Gastroesophageal sphincter (tissue), 4 donors: ENCODE measurements around the gene ADAM8. TPM values are rescaled to one million over a fixed set of nuclear protein-coding genes. Genes with fewer than 3 reads are reported as not detected.
"Not testable (repeated sequence)": the region's sequence is repeated elsewhere in the genome, so short reads cannot be mapped to it uniquely, and the experiment has no call there.

Source experiments
- ATAC-seq: fragments of 150-250 bp; one replicate; pipeline ENCODE4 v1.9.1; 2016; ENCODE audit warnings: mild to moderate bottlenecking, moderate library complexity
- H3K27ac ChIP-seq, 4 donors: fragments of 200-600 bp; sonication (generic) in 3 of 4; 1 replicate in 3 of 4; 2 replicates in 1 of 4; pipeline ENCODE4 v1.5.1; 2016 to 2019
- H3K27me3 ChIP-seq: fragments of 200-600 bp; sonication (generic); one replicate; pipeline ENCODE4 v1.5.1; 2019
- H3K36me3 ChIP-seq, 2 donors: fragments of 200-600 bp; sonication (generic); one replicate each; pipeline ENCODE4 v1.5.1; 2019; ENCODE audit warnings: control low read depth in 1 of 2
- H3K4me1 ChIP-seq, 3 donors: fragments of 200-600 bp; sonication (generic); 1 replicate in 2 of 3; 2 replicates in 1 of 3; pipeline ENCODE4 v1.5.1; 2016 to 2019; ENCODE audit warnings: control low read depth in 2 of 3
- H3K4me3 ChIP-seq, 2 donors: fragments of 200-600 bp; sonication (generic); one replicate each; pipeline ENCODE4 v1.5.1; 2019; ENCODE audit warnings: mild to moderate bottlenecking in 1 of 2, moderate library complexity in 1 of 2
- H3K9me3 ChIP-seq, 3 donors: fragments of 200-600 bp; sonication (generic); one replicate each; pipeline ENCODE4 v1.5.1; 2017 to 2019; ENCODE audit warnings: control low read depth in 2 of 3
- EP300 ChIP-seq: sonication (generic); formaldehyde crosslinking; IDR thresholded peaks from one replicate; pipeline ENCODE4 v1.6.1; 2017; ENCODE audit warnings: antibody characterized with exemption, mild to moderate bottlenecking
- POLR2A ChIP-seq, 2 donors: fragments of 450-650 bp; IDR thresholded peaks; one replicate each; pipeline ENCODE4 v1.6.1; 2017; ENCODE audit warnings: antibody characterized with exemption in 2 of 2, mild to moderate bottlenecking in 2 of 2, moderate library complexity in 1 of 2
- POLR2AphosphoS5 ChIP-seq: sonication (generic); formaldehyde crosslinking; IDR thresholded peaks from one replicate; pipeline ENCODE4 v1.6.1; 2017; ENCODE audit warnings: antibody characterized with exemption
- WGBS, 2 donors: methylation state at CpG; one replicate each; pipeline ENCODE4 v1.1.5; 2018; ENCODE audit warnings: low coverage in 1 of 2; 5-methylcytosine and 5-hydroxymethylcytosine counted together
- total RNA-seq, 4 donors: library from RNA; depleted of rRNA; stranded (reverse); fragments of >200 nt; gene quantifications; one replicate each; pipeline ENCODE4 v1.1.0, GENCODE V29; 2016
- TF ChIP-seq, protein P1 (sequence below), 4 experiments: fragments of 200-600 bp in 2 of 4; fragments of 450-650 bp in 2 of 4; sonication (generic) in 1 of 4; IDR thresholded peaks; one replicate each; pipeline ENCODE4 v1.5.1; 2017 to 2019; ENCODE audit warnings: antibody characterized with exemption in 4 of 4, mild to moderate bottlenecking in 2 of 4, moderate library complexity in 2 of 4

ADAM8 gene
- total RNA-seq, 4 donors from 2014 or later: 2.0 to 6.6 (median 3.3) TPM

GRCh38 chr10:133267829-133268228 lies 8.8 kb downstream of the ADAM8 start:
- no peaks in the 10 kb centered on the region for H3K9me3 ChIP-seq
- H3K36me3 ChIP-seq: peaks cover 0 to 37% of the 10 kb centered on the region in 2 donors
- H3K4me3 ChIP-seq: no peak overlapping the region
- ATAC-seq: no peak
- peaks cover 0 to 2% (median 0%) of the 10 kb centered on the region in 3 donors for H3K4me1 ChIP-seq
- no peaks in the 10 kb centered on the region for H3K27me3 ChIP-seq
- TF ChIP-seq, protein P1, sequence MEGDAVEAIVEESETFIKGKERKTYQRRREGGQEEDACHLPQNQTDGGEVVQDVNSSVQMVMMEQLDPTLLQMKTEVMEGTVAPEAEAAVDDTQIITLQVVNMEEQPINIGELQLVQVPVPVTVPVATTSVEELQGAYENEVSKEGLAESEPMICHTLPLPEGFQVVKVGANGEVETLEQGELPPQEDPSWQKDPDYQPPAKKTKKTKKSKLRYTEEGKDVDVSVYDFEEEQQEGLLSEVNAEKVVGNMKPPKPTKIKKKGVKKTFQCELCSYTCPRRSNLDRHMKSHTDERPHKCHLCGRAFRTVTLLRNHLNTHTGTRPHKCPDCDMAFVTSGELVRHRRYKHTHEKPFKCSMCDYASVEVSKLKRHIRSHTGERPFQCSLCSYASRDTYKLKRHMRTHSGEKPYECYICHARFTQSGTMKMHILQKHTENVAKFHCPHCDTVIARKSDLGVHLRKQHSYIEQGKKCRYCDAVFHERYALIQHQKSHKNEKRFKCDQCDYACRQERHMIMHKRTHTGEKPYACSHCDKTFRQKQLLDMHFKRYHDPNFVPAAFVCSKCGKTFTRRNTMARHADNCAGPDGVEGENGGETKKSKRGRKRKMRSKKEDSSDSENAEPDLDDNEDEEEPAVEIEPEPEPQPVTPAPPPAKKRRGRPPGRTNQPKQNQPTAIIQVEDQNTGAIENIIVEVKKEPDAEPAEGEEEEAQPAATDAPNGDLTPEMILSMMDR (IDR thresholded peaks at IDR 0.05): no peak
- TF ChIP-seq POLR2AphosphoS5: no peak
- no peak for TF ChIP-seq POLR2A (IDR thresholded peaks at IDR 0.05)
- TF ChIP-seq EP300: no peak
- H3K27ac ChIP-seq: no peak overlapping the region
- WGBS, 2 donors: no CpG with 5 or more reads among the region's 22 CpGs

DNA sequence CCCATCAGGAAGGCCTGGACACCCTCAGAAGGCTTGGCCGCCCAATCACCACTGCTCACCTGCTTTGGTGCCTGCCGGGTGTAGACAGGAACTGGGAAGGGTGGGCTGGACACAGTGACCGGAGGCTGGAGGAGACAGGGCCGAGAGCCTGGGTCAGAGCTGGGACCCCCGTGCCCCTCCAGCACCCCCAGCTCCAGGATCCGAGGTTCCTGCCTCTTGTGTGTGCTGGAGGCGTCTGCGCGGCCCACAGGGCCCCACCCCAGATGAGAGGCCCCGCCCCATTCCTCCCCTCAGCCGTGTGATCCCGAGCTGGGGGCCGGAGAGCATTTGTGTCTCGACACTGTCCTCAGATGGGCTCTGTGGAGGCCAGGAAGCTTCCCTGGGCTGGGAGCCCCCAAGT lies 9.4 kb downstream of the ADAM8 start:
- Histone ChIP-seq H3K9me3 (no peaks in the 10 kb centered on the region), H3K4me3 (no peak overlapping the region), H3K4me1 (peaks cover 0 to 7% (median 0%) of the 10 kb centered on the region in 3 donors), H3K27ac (no peak overlapping the region), H3K36me3 (peaks cover 0 to 37% of the 10 kb centered on the region in 2 donors), H3K27me3 (no peaks in the 10 kb centered on the region)
- no CpG with 5 or more reads among the region's 14 CpGs for whole genome bisulfite sequencing, 2 donors
- TF ChIP-seq POLR2A (IDR thresholded peaks at IDR 0.05) (no peak), EP300 (no peak), POLR2AphosphoS5 (no peak)
- TF ChIP-seq, protein P1 (IDR thresholded peaks at IDR 0.05): no peak
- ATAC-seq: no peak

GRCh38 chr10:133266056-133266795 lies 10.4 kb downstream of the ADAM8 start:
- Histone ChIP-seq H3K27ac (no peak overlapping the region), H3K36me3 (peaks cover 0 to 30% of the 10 kb centered on the region in 2 donors), H3K9me3 (no peaks in the 10 kb centered on the region), H3K4me1 (peaks cover 0 to 12% (median 0%) of the 10 kb centered on the region in 3 donors), H3K27me3 (no peaks in the 10 kb centered on the region), H3K4me3 (no peak overlapping the region)
- TF ChIP-seq, protein P1 (IDR thresholded peaks at IDR 0.05): no peak
- no peak for TF ChIP-seq POLR2AphosphoS5
- no peak for TF ChIP-seq EP300
- TF ChIP-seq POLR2A (IDR thresholded peaks at IDR 0.05): no peak
- no peak for ATAC-seq
- WGBS, 2 donors: 84 to 87% methylated on average over 6 to 14 of the region's 21 CpGs

DNA sequence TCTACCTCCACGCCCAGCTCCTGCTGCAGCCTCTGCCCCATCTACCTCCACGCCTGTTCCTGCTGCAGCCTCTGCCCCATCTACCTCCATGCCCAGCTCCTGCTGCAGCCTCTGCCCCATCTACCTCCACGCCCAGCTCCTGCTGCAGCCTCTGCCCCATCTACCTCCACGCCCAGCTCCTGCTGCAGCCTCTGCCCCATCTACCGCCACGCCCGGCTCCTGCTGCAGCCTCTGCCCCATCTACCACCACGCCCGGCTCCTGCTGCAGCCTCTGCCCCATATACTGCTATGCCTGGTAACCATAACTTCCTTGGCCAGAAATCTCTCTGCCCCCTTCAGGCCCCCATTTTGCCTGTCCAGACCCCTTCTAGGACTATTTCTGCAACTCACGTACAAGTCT lies 11.6 kb downstream of the ADAM8 start:
- WGBS, 2 donors: 75 to 93% methylated on average over 5 to 7 of the region's 10 CpGs
- H3K27ac ChIP-seq, H3K4me3 ChIP-seq, H3K9me3 ChIP-seq, ATAC-seq, H3K27me3 ChIP-seq: not testable (repeated sequence)
- peaks cover 0 to 24% (median 1%) of the 10 kb centered on the region in 3 donors for H3K4me1 ChIP-seq
- H3K36me3 ChIP-seq: peaks cover 0 to 18% of the 10 kb centered on the region in 2 donors

DNA sequence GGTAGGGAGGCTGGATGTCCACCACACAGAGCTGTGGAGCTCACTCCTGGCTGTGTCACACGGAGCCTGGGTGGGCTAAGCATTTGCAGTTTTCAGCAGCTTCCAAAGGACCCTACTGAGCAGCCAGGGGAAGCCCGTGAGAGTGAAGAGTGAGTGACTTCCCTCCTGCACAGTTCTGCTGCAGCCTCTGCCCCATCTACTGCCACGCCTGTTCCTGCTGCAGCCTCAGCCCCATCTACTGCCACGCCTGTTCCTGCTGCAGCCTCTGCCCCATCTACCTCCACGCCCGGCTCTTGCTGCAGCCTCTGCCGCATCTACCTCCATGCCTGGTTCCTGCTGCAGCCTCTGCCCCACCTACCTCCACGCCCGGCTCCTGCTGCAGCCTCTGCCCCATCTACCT lies 12.2 kb downstream of the ADAM8 start:
- Histone ChIP-seq H3K36me3 (peaks cover 0 to 12% of the 10 kb centered on the region in 2 donors), H3K27ac (no peak overlapping the region), H3K4me3 (no peak overlapping the region), H3K4me1 (peaks cover 0 to 30% (median 7%) of the 10 kb centered on the region in 3 donors), H3K27me3 (no peaks in the 10 kb centered on the region), H3K9me3 (no peaks in the 10 kb centered on the region)
- no peak for ATAC-seq
- TF ChIP-seq POLR2A (IDR thresholded peaks at IDR 0.05) (no peak), EP300 (no peak), POLR2AphosphoS5 (no peak)
- TF ChIP-seq, protein P1 (IDR thresholded peaks at IDR 0.05): no peak
- 57 to 63% methylated on average over 7 of the region's 9 CpGs for WGBS, 2 donors
